ENCODE measurements around the gene IQCC. TPM values are rescaled to one million over a fixed set of nuclear protein-coding genes. Genes with fewer than 3 reads are reported as not detected.

Gene IQCC
- total RNA-seq, 3 donors from 2014 or later: 1.8 to 3.5 (median 2.3) TPM

- H3K9me3 ChIP-seq: no peaks in the 10 kb centered on the region
- peak; percentile 46 to 69 for DNase-seq (ENCODE audit: low spot score in 2 of 2)
- peak overlapping the region; percentile 89 to 96 for H3K27ac ChIP-seq
- H3K4me1 ChIP-seq: peaks cover 0 to 8% of the 10 kb centered on the region in 2 donors
- no peaks in the 10 kb centered on the region for H3K27me3 ChIP-seq
- intact Hi-C loops (cut with DNase I; ENCODE audit: low total_unique reads): no loop called here
- H3K36me3 ChIP-seq: no peaks in the 10 kb centered on the region
- TF ChIP-seq POLR2AphosphoS5 (IDR thresholded peaks at IDR 0.05) (peak in 2 of 3 donors; percentile 21 to 60), CTCF (IDR thresholded peaks at IDR 0.05) (no peak)
- H3K4me3 ChIP-seq: peak overlapping the region; percentile 56 to 73 (median 69)
Measured at GRCh38 chr1:32241001-32241763, 35.7 kb downstream of the IQCC start.

- no peaks in the 10 kb centered on the region for H3K27me3 ChIP-seq
- no peaks in the 10 kb centered on the region for H3K36me3 ChIP-seq
- peak overlapping the region in 1 of 3 donors; percentile 30 for H3K4me3 ChIP-seq
- H3K4me1 ChIP-seq: peaks cover 3 to 9% of the 10 kb centered on the region in 2 donors
- no peak for DNase-seq (ENCODE audit: low spot score in 2 of 2)
- H3K9me3 ChIP-seq: no peaks in the 10 kb centered on the region
- H3K27ac ChIP-seq: peak overlapping the region in 1 of 2 donors; percentile 74
- intact Hi-C loops (cut with DNase I; ENCODE audit: low total_unique reads): no loop called here
- no peak for TF ChIP-seq POLR2AphosphoS5 (IDR thresholded peaks at IDR 0.05)
- TF ChIP-seq CTCF (IDR thresholded peaks at IDR 0.05): no peak
- TF ChIP-seq POLR2A (IDR thresholded peaks at IDR 0.05): no peak
Measured at GRCh38 chr1:32242341-32242851, 36.9 kb downstream of the IQCC start.

GRCh38 chr1:32246888-32247273 is 41.4 kb downstream of the IQCC start, which contains the start of gene FAM167B:
Gene FAM167B (plus strand): TSS chr1:32247222. CDS start chr1:32247422, 200 bp downstream.
- Histone ChIP-seq H3K4me3 (peak within 1 kb of the TSS in 1 of 3 donors; percentile 7), H3K4me1 (peaks cover 3 to 10% of the 10 kb centered on the region in 2 donors), H3K27ac (peak within 1 kb of the TSS; percentile 22 to 87), H3K36me3 (no peaks in the 10 kb centered on the region), H3K9me3 (no peaks in the 10 kb centered on the region), H3K27me3 (no peaks in the 10 kb centered on the region)
- intact Hi-C loops (cut with DNase I; ENCODE audit: low total_unique reads): no loop called here
- DNase-seq (ENCODE audit: low spot score in 2 of 2): peak in 1 of 2 donors; percentile 71
- peak; percentile 36 to 68 (median 57) for TF ChIP-seq POLR2AphosphoS5 (IDR thresholded peaks at IDR 0.05)
- no peak for TF ChIP-seq CTCF (IDR thresholded peaks at IDR 0.05)
- TF ChIP-seq POLR2A (IDR thresholded peaks at IDR 0.05): no peak

- no peaks in the 10 kb centered on the region for H3K27me3 ChIP-seq
- H3K4me1 ChIP-seq: peaks cover 3 to 10% of the 10 kb centered on the region in 2 donors
- H3K27ac ChIP-seq: peak overlapping the region; percentile 22 to 87
- H3K4me3 ChIP-seq: peak overlapping the region in 1 of 3 donors; percentile 7
- intact Hi-C loops (cut with DNase I; ENCODE audit: low total_unique reads): no loop called here
- no peak for DNase-seq (ENCODE audit: low spot score in 2 of 2)
- TF ChIP-seq POLR2AphosphoS5 (IDR thresholded peaks at IDR 0.05) (no peak), CTCF (IDR thresholded peaks at IDR 0.05) (no peak), POLR2A (IDR thresholded peaks at IDR 0.05) (no peak)
- no peaks in the 10 kb centered on the region for H3K36me3 ChIP-seq
- no peaks in the 10 kb centered on the region for H3K9me3 ChIP-seq
Measured at GRCh38 chr1:32247452-32247851, 42.0 kb downstream of the IQCC start.
